Mucosa of descending colon (tissue), 3 donors: ENCODE data around the gene NCF4. TPM values are rescaled to one million over a fixed set of nuclear protein-coding genes. Genes with fewer than 3 reads are reported as not detected.

Experiments used
- ATAC-seq: fragments of 200-7000 bp; cut with Tn5 transposase; one replicate; pipeline ENCODE4 v1.9.1; 2020; ENCODE audit warnings: mild to moderate bottlenecking, moderate library complexity
- DNase-seq, 3 donors: peaks; one replicate each; pipeline ENCODE4 v3.0.0-alpha.2; 2020
- H3K36me3 ChIP-seq: fragments of 200-600 bp; one replicate; pipeline ENCODE4 v1.8.0; 2021; ENCODE audit warnings: low read depth, mild to moderate bottlenecking
- H3K4me1 ChIP-seq: fragments of 200-600 bp; one replicate; pipeline ENCODE4 v1.8.0; 2021; ENCODE audit warnings: low read depth, mild to moderate bottlenecking
- H3K4me3 ChIP-seq: fragments of 200-600 bp; one replicate; pipeline ENCODE4 v1.8.0; 2021; ENCODE audit warnings: mild to moderate bottlenecking
- H3K9me3 ChIP-seq: fragments of 200-600 bp; one replicate; pipeline ENCODE4 v1.8.0; 2021; ENCODE audit warnings: mild to moderate bottlenecking
- intact Hi-C, 2 donors: fragments of 100-400 bp; cut with DNase I in 1 of 2; cut with micrococcal nuclease in 1 of 2; formaldehyde crosslinking; loops; one replicate each; pipeline versions ENCODE4 v1.11.0 to v1.11.1; 2022; cut with DNase I, micrococcal nuclease
- total RNA-seq, 3 donors: library from RNA; stranded (reverse); fragmentation: NEBNext Ultra II Directional in 2 of 3; extraction: Animal tissue kit (Norgen Biotek cat#: 25700) in 2 of 3; gene quantifications; one replicate each; pipeline versions ENCODE4 v1.2.1 to v1.2.4, GENCODE V29; 2021 to 2023
- TF ChIP-seq, protein P1 (sequence below): fragments of 200-600 bp; IDR thresholded peaks from one replicate; pipeline ENCODE4 v1.8.0; 2022; ENCODE audit warnings: antibody characterized with exemption, mild to moderate bottlenecking
- donor health status: DM: no; HTN: no; CAD: no; lungs with moderate emphysema.
- donor health status: DM: no; HTN: no; CAD: no.
- donor health status: DM: no; HTN: yes; CAD: no.

NCF4 gene
- total RNA-seq, 3 donors from 2014 or later, result 6.3 to 15.2 (median 14.8) TPM

DNA sequence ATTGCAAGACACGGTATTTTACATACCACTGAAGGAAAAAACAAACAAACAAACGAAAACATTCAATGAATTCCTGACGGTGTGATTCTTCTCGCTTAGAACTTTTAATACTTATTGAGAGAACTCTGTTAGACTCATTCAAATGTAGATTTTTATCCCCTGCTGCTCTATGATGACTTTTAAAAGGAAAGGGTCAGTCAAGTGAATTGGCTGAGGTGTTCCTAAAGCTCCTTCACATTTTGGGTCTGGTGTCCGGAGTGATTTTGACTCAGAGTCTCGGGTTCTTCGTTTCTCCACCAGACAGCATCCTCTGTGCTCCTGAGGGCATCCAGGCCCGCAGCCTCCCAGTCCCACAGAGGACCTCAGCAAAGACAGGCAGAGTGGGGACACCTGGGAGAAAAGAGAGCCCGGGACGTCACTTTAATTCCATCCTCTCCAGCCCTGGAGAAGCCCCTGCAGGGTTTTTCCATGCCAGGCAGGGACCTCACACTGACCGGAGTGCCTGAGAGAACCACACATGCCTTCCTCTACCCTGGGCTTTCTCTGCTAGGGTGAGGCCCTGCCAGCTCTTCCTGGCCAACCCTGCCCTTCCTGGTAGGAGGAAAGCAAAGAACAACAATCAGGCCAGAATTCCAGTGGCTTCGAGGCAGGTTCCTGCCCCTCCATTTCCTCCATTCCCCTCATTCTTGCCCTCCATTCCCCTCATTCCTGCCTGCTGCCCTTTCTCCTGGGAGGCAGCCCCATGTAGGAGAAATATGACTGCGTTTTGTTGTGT is 51.3 kb downstream of the NCF4 start:
- intact Hi-C loops, result no loop called here
- Histone ChIP-seq H3K4me1 (peaks cover 4% of the 10 kb centered on the region), H3K36me3 (no peaks in the 10 kb centered on the region), H3K4me3 (no peak overlapping the region), H3K9me3 (no peaks in the 10 kb centered on the region)
- TF ChIP-seq, protein P1, sequence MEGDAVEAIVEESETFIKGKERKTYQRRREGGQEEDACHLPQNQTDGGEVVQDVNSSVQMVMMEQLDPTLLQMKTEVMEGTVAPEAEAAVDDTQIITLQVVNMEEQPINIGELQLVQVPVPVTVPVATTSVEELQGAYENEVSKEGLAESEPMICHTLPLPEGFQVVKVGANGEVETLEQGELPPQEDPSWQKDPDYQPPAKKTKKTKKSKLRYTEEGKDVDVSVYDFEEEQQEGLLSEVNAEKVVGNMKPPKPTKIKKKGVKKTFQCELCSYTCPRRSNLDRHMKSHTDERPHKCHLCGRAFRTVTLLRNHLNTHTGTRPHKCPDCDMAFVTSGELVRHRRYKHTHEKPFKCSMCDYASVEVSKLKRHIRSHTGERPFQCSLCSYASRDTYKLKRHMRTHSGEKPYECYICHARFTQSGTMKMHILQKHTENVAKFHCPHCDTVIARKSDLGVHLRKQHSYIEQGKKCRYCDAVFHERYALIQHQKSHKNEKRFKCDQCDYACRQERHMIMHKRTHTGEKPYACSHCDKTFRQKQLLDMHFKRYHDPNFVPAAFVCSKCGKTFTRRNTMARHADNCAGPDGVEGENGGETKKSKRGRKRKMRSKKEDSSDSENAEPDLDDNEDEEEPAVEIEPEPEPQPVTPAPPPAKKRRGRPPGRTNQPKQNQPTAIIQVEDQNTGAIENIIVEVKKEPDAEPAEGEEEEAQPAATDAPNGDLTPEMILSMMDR, result no peak
- no peak for DNase-seq
- ATAC-seq, result no peak

- Histone ChIP-seq H3K36me3 (no peaks in the 10 kb centered on the region), H3K4me3 (no peak overlapping the region), H3K4me1 (peaks cover 4% of the 10 kb centered on the region), H3K9me3 (no peaks in the 10 kb centered on the region)
- DNase-seq (no peak), ATAC-seq (peak; percentile 16)
- TF ChIP-seq, protein P1, result no peak
- intact Hi-C loops, result no loop called here
These were observed 52.1 kb downstream of the NCF4 start for GRCh38 chr22:36912694-36913426.

DNA sequence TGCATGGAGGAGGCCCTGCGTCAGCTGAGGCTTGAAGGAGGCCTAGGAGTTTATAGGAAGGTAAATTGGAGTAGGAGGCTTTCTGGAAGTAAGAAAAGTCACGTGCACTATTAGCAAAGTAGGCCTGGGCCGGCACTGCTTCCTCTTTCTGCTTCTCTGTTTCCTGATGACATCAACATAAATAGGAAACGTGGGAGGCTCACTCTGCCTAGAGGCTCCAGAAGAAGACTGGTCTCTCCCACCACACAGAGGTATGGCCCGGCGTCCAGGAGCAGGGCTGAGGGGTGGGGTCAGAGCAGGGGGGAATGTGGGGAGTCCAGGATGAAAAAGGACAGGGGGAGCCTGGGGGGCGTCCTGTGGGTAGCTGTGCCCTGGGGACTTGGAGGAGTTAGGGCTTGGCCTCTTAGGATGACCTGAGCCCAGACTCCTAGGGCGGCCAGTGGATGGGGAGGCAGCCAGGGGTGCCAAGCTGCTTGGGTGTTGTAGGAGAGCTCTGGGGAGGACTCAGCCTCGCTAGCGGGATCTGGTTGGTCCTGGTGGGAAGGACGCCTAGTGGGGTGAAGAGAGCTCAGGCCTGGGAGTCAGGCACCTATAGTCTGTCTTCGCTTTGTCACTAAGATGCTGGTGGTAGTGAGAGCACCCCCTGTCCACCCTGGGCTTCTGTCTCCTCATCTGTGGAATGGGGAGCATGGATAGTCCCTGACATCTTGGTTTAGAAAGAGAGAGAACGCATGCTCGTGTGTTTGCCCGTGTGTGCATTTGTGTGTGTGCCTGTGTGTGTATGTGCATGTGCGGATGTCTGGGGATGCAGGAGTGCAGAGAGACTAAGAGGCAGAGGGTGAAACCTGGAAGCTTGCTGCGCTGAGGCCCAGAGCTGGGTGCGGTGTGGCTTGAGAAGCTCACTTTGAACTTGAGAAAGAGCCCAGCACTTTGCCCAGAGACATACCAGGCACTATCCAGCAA is 52.9 kb downstream of the NCF4 start, which contains the start of gene CSF2RB:
Gene CSF2RB, plus strand, starts transcription at position 202 of the 963 bp plus-strand sequence. CDS start 8,580 bp downstream, outside the sequence.
- Histone ChIP-seq H3K36me3 (no peaks in the 10 kb centered on the region), H3K4me1 (peaks cover 4% of the 10 kb centered on the region), H3K4me3 (no peak within 1 kb of the TSS), H3K9me3 (no peaks in the 10 kb centered on the region)
- TF ChIP-seq, protein P1, result no peak
- intact Hi-C loops, result no loop called here
- ATAC-seq, result peak; percentile 82
- DNase-seq, result peak in 2 of 3 donors; percentile 48 to 74

- intact Hi-C loops, result no loop called here
- Histone ChIP-seq H3K36me3 (no peaks in the 10 kb centered on the region), H3K9me3 (no peaks in the 10 kb centered on the region), H3K4me3 (no peak overlapping the region), H3K4me1 (peaks cover 4% of the 10 kb centered on the region)
- peak; percentile 41 for ATAC-seq
- TF ChIP-seq, protein P1, result no peak
- no peak for DNase-seq
These were observed 53.6 kb downstream of the NCF4 start for GRCh38 chr22:36914390-36914752.

DNA sequence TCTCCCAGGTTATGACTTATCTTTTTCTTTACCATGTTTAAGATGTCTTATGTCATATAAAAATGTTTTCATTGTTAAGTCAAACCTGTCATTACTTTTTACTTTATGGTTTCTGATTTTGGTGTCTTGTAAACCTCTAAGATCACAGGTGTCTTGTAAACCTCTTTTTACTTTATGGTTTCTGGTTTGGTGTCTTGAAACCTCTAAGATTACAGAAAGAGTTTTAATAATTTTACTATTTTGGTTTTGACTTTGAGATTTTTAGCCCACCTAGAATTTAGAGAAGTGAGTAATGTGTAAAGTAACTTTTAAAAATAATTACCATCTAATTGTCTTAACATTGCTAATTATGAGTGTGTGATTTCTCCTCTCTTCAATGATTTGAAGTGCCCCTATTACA is 55.2 kb downstream of the NCF4 start:
- ATAC-seq (no peak), DNase-seq (no peak)
- intact Hi-C loops, result no loop called here
- TF ChIP-seq, protein P1, result no peak
- no peaks in the 10 kb centered on the region for H3K36me3 ChIP-seq
- H3K4me3 ChIP-seq, result no peak overlapping the region
- peaks cover 4% of the 10 kb centered on the region for H3K4me1 ChIP-seq
- H3K9me3 ChIP-seq, result no peaks in the 10 kb centered on the region
